ENCODE data around the gene HCCS. TPM values are rescaled to one million over a fixed set of nuclear protein-coding genes. Genes with fewer than 3 reads are reported as not detected.
"Not testable (repeated sequence)": the region's sequence is repeated elsewhere in the genome, so short reads cannot be mapped to it uniquely, and the experiment has no call there.

The HCCS gene
- total RNA-seq, 1 experiment from 2014 or later: 28.0 TPM

DNA sequence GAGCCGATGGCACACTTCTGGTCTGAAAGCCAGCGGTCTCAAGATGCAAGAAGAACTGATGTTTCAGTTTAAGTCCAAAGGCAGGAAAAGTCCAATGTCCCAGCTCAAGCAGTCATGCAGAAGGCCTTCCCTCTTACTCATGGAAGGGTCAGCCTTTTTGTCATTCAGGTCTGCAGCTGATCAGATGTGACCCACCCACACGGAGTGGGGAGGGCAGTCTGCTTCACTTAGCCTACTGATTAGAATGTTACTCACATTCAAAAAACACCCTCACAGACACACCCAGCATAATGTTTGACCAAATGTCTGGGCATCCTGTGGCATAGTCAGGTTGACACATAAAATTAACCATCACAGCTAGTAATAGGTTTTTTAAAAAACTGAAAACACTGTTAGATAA is 6.6 kb downstream of the HCCS start:
- ATAC-seq (no peak), DNase-seq (ENCODE audit: low spot score) (no peak)
- ChIA-PET POLR2A (no interaction called here), CTCF (no interaction called here)
- no peaks in the 10 kb centered on the region for H3K9me3 Mint-ChIP-seq
- H3K27me3 Mint-ChIP-seq (ENCODE audit: low read depth): no peaks in the 10 kb centered on the region
- H3K36me3 Mint-ChIP-seq: peaks cover 49% of the 10 kb centered on the region
- H3K4me1 Mint-ChIP-seq: no peaks in the 10 kb centered on the region
- TF ChIP-seq CDX4 (CRISPR knock-in tag; IDR thresholded peaks at IDR 0.05; ENCODE audit: borderline replicate concordance): no peak
- TF ChIP-seq, protein P1, sequence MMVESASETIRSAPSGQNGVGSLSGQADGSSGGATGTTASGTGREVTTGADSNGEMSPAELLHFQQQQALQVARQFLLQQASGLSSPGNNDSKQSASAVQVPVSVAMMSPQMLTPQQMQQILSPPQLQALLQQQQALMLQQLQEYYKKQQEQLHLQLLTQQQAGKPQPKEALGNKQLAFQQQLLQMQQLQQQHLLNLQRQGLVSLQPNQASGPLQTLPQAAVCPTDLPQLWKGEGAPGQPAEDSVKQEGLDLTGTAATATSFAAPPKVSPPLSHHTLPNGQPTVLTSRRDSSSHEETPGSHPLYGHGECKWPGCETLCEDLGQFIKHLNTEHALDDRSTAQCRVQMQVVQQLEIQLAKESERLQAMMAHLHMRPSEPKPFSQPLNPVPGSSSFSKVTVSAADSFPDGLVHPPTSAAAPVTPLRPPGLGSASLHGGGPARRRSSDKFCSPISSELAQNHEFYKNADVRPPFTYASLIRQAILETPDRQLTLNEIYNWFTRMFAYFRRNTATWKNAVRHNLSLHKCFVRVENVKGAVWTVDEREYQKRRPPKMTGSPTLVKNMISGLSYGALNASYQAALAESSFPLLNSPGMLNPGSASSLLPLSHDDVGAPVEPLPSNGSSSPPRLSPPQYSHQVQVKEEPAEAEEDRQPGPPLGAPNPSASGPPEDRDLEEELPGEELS (CRISPR knock-in tag; IDR thresholded peaks at IDR 0.05): no peak
- no peak for TF ChIP-seq EMX1 (CRISPR knock-in tag; IDR thresholded peaks at IDR 0.05)
- TF ChIP-seq JAZF1 (CRISPR knock-in tag; IDR thresholded peaks at IDR 0.05): no peak
- TF ChIP-seq ZNF416 (CRISPR knock-in tag; IDR thresholded peaks at IDR 0.05): no peak
- TF ChIP-seq ELF4 (CRISPR knock-in tag; IDR thresholded peaks at IDR 0.05; ENCODE audit: low read depth): no peak
- no peak for TF ChIP-seq KAT7 (CRISPR knock-in tag; IDR thresholded peaks at IDR 0.05; ENCODE audit: borderline replicate concordance)
- H3K27ac Mint-ChIP-seq: no peak overlapping the region
- no peak overlapping the region for H3K4me3 Mint-ChIP-seq

GRCh38 chrX:11119313-11119943 is 8.3 kb downstream of the HCCS start:
- H3K4me1 Mint-ChIP-seq: no peaks in the 10 kb centered on the region
- ATAC-seq: no peak
- no peak overlapping the region for H3K4me3 Mint-ChIP-seq
- peaks cover 53% of the 10 kb centered on the region for H3K36me3 Mint-ChIP-seq
- no peak for TF ChIP-seq NFE2L1 (CRISPR knock-in tag; IDR thresholded peaks at IDR 0.05)
- no peak for TF ChIP-seq SOX15 (CRISPR knock-in tag; IDR thresholded peaks at IDR 0.05)
- TF ChIP-seq, protein P2, sequence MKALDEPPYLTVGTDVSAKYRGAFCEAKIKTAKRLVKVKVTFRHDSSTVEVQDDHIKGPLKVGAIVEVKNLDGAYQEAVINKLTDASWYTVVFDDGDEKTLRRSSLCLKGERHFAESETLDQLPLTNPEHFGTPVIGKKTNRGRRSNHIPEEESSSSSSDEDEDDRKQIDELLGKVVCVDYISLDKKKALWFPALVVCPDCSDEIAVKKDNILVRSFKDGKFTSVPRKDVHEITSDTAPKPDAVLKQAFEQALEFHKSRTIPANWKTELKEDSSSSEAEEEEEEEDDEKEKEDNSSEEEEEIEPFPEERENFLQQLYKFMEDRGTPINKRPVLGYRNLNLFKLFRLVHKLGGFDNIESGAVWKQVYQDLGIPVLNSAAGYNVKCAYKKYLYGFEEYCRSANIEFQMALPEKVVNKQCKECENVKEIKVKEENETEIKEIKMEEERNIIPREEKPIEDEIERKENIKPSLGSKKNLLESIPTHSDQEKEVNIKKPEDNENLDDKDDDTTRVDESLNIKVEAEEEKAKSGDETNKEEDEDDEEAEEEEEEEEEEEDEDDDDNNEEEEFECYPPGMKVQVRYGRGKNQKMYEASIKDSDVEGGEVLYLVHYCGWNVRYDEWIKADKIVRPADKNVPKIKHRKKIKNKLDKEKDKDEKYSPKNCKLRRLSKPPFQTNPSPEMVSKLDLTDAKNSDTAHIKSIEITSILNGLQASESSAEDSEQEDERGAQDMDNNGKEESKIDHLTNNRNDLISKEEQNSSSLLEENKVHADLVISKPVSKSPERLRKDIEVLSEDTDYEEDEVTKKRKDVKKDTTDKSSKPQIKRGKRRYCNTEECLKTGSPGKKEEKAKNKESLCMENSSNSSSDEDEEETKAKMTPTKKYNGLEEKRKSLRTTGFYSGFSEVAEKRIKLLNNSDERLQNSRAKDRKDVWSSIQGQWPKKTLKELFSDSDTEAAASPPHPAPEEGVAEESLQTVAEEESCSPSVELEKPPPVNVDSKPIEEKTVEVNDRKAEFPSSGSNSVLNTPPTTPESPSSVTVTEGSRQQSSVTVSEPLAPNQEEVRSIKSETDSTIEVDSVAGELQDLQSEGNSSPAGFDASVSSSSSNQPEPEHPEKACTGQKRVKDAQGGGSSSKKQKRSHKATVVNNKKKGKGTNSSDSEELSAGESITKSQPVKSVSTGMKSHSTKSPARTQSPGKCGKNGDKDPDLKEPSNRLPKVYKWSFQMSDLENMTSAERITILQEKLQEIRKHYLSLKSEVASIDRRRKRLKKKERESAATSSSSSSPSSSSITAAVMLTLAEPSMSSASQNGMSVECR (CRISPR knock-in tag; IDR thresholded peaks at IDR 0.05; ENCODE audit: borderline replicate concordance): no peak
- TF ChIP-seq FOXP1 (CRISPR knock-in tag; IDR thresholded peaks at IDR 0.05; ENCODE audit: borderline replicate concordance): no peak
- TF ChIP-seq, protein P3, sequence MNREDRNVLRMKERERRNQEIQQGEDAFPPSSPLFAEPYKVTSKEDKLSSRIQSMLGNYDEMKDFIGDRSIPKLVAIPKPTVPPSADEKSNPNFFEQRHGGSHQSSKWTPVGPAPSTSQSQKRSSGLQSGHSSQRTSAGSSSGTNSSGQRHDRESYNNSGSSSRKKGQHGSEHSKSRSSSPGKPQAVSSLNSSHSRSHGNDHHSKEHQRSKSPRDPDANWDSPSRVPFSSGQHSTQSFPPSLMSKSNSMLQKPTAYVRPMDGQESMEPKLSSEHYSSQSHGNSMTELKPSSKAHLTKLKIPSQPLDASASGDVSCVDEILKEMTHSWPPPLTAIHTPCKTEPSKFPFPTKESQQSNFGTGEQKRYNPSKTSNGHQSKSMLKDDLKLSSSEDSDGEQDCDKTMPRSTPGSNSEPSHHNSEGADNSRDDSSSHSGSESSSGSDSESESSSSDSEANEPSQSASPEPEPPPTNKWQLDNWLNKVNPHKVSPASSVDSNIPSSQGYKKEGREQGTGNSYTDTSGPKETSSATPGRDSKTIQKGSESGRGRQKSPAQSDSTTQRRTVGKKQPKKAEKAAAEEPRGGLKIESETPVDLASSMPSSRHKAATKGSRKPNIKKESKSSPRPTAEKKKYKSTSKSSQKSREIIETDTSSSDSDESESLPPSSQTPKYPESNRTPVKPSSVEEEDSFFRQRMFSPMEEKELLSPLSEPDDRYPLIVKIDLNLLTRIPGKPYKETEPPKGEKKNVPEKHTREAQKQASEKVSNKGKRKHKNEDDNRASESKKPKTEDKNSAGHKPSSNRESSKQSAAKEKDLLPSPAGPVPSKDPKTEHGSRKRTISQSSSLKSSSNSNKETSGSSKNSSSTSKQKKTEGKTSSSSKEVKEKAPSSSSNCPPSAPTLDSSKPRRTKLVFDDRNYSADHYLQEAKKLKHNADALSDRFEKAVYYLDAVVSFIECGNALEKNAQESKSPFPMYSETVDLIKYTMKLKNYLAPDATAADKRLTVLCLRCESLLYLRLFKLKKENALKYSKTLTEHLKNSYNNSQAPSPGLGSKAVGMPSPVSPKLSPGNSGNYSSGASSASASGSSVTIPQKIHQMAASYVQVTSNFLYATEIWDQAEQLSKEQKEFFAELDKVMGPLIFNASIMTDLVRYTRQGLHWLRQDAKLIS (CRISPR knock-in tag; IDR thresholded peaks at IDR 0.05; ENCODE audit: borderline replicate concordance): no peak
- no peak for TF ChIP-seq CTCF (IDR thresholded peaks at IDR 0.05)
- no peak for TF ChIP-seq ZNF671 (CRISPR knock-in tag; IDR thresholded peaks at IDR 0.05)
- TF ChIP-seq GRHL2 (CRISPR knock-in tag; IDR thresholded peaks at IDR 0.05; ENCODE audit: insufficient replicate concordance, severe bottlenecking): no peak
- TF ChIP-seq JAZF1 (CRISPR knock-in tag; IDR thresholded peaks at IDR 0.05): no peak
- TF ChIP-seq ZNF232 (CRISPR knock-in tag; IDR thresholded peaks at IDR 0.05): no peak
- TF ChIP-seq OVOL2 (CRISPR knock-in tag; IDR thresholded peaks at IDR 0.05; ENCODE audit: borderline replicate concordance): no peak
- no peak for DNase-seq (ENCODE audit: low spot score)
- ChIA-PET CTCF (no interaction called here), POLR2A (no interaction called here)
- H3K27ac Mint-ChIP-seq: no peak overlapping the region
- H3K27me3 Mint-ChIP-seq (ENCODE audit: low read depth): no peaks in the 10 kb centered on the region
- no peaks in the 10 kb centered on the region for H3K9me3 Mint-ChIP-seq

- H3K27ac Mint-ChIP-seq; H3K4me1 Mint-ChIP-seq; POLR2A ChIA-PET; H3K4me3 Mint-ChIP-seq; DNase-seq (ENCODE audit: low spot score); ATAC-seq; H3K27me3 Mint-ChIP-seq (ENCODE audit: low read depth); CTCF ChIA-PET; H3K9me3 Mint-ChIP-seq: not testable (repeated sequence)
- peaks cover 28% of the 10 kb centered on the region for H3K36me3 Mint-ChIP-seq
Measured at GRCh38 chrX:11123087-11123486, 12.0 kb downstream of the HCCS start.

All from WTC11 (cell line).